ENCODE measurements around the gene SLIT1. TPM values are rescaled to one million over a fixed set of nuclear protein-coding genes. Genes with fewer than 3 reads are reported as not detected.

Gene SLIT1
- total RNA-seq, 1 donor from 2014 or later, result not detected

- TF ChIP-seq CTCF (IDR thresholded peaks at IDR 0.05), result no peak
- no peaks in the 10 kb centered on the region for H3K27me3 ChIP-seq
- peaks cover 3 to 25% of the 10 kb centered on the region in 2 donors for H3K4me1 ChIP-seq
- H3K27ac ChIP-seq, result no peak overlapping the region
- H3K4me3 ChIP-seq, result no peak overlapping the region
- intact Hi-C loops (cut with DNase I), result no loop called here
- no peak for DNase-seq (ENCODE audit: low spot score in 2 of 2)
- H3K9me3 ChIP-seq, result no peaks in the 10 kb centered on the region
- peaks cover 7 to 10% of the 10 kb centered on the region in 2 donors for H3K36me3 ChIP-seq
These were observed 199.4 kb downstream of the SLIT1 start for GRCh38 chr10:96986200-96986856.

DNA sequence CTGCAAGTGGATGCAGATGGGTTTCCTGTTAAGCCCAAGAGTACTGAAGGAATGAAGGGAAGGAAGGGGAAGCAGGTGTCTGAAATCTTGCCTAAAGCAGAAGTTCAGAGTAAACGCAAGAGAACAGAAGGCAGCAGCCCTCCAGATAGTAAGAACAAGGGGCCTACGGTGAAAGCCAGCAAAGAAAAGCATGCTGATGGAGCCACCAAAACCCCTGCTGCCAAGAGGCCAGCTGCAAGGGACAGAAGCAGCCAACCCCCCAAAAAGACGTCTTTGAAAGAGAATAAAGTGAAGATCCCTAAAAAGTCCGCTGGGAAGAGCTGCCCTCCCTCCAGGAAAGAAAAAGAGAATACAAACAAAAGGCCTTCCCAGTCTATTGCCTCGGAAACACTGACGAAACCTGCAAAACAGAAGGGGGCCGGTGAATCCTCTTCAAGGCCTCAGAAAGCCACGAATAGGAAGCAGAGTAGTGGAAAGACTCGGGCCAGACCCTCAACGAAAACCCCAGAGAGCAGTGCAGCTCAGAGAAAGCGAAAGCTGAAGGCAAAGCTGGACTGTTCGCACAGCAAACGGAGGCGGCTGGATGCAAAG is 201.1 kb downstream of the SLIT1 start:
- TF ChIP-seq CTCF (IDR thresholded peaks at IDR 0.05), result no peak
- Histone ChIP-seq H3K4me3 (no peak overlapping the region), H3K36me3 (peaks cover 15 to 16% of the 10 kb centered on the region in 2 donors), H3K27ac (no peak overlapping the region), H3K4me1 (peaks cover 0 to 11% of the 10 kb centered on the region in 2 donors), H3K27me3 (no peaks in the 10 kb centered on the region), H3K9me3 (no peaks in the 10 kb centered on the region)
- intact Hi-C loops (cut with DNase I), result no loop called here
- no peak for DNase-seq (ENCODE audit: low spot score in 2 of 2)

GRCh38 chr10:96982149-96982930 is 203.4 kb downstream of the SLIT1 start:
- no peak for TF ChIP-seq CTCF (IDR thresholded peaks at IDR 0.05)
- no peak overlapping the region for H3K27ac ChIP-seq
- H3K4me3 ChIP-seq, result no peak overlapping the region
- H3K36me3 ChIP-seq, result peaks cover 15 to 16% of the 10 kb centered on the region in 2 donors
- H3K9me3 ChIP-seq, result no peaks in the 10 kb centered on the region
- no peak for DNase-seq (ENCODE audit: low spot score in 2 of 2)
- no peaks in the 10 kb centered on the region for H3K4me1 ChIP-seq
- H3K27me3 ChIP-seq, result no peaks in the 10 kb centered on the region
- intact Hi-C loops (cut with DNase I), result no loop called here

DNA sequence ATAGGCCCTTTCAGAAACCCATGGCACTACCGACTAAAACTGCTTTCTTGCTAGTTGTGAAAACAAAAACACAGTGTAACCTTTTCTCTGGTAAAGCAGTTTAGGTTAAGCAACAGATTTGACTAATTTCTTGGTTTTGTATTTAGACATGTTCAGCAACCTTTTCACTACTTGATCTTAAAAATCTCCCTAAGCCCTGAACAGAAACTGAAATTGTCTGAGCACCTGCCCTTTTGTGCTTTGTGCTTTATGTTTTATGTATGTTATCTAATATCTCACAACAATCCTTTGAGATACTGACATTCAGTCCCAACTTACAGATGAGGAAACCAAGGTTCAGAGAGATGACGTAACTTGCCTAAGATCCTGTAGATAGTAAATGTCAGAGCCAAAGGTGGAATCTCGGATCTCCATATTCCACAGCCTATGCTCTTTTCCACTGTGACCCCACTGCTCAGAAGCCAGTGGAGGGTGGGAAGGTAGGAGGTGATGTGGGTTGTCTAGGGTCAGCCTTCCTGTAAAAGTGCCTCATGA is 207.1 kb downstream of the SLIT1 start:
- no peak for DNase-seq (ENCODE audit: low spot score in 2 of 2)
- Histone ChIP-seq H3K27ac (no peak overlapping the region), H3K4me1 (peaks cover 0 to 4% of the 10 kb centered on the region in 2 donors), H3K9me3 (no peaks in the 10 kb centered on the region), H3K4me3 (no peak overlapping the region), H3K36me3 (peaks cover 15 to 16% of the 10 kb centered on the region in 2 donors), H3K27me3 (no peaks in the 10 kb centered on the region)
- intact Hi-C loops (cut with DNase I), result no loop called here
- no peak for TF ChIP-seq CTCF (IDR thresholded peaks at IDR 0.05)

DNA sequence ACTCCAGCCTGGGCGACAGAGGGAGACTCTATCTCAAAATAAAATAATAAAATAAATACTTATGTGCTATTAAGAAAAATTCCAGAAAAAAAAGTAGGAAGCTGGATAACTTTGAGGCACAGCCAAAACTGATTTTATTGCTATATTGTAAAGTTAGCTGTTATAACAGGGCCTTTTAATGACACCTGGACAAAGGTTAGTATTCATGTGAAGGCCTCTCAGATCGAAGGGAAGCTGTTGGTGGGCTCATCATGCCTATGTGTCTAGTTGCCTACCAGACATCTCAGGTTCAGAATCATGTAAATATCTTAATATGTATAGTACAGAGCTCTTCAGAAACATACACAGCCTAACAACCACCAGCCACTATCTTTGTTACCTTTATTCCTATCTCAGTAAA is 210.6 kb downstream of the SLIT1 start:
- H3K4me3 ChIP-seq, result no peak overlapping the region
- no peak for DNase-seq (ENCODE audit: low spot score in 2 of 2)
- peak overlapping the region in 1 of 2 donors; percentile 40 for H3K27ac ChIP-seq
- TF ChIP-seq CTCF (IDR thresholded peaks at IDR 0.05), result no peak
- intact Hi-C loops (cut with DNase I), result no loop called here
- H3K36me3 ChIP-seq, result no peaks in the 10 kb centered on the region
- H3K27me3 ChIP-seq, result no peaks in the 10 kb centered on the region
- H3K4me1 ChIP-seq, result peaks cover 0 to 4% of the 10 kb centered on the region in 2 donors
- no peaks in the 10 kb centered on the region for H3K9me3 ChIP-seq
